ENCODE data around the gene PRXL2C.
"Not testable (repeated sequence)": the region's sequence is repeated elsewhere in the genome, so short reads cannot be mapped to it uniquely, and the experiment has no call there.

Gene PRXL2C

DNA sequence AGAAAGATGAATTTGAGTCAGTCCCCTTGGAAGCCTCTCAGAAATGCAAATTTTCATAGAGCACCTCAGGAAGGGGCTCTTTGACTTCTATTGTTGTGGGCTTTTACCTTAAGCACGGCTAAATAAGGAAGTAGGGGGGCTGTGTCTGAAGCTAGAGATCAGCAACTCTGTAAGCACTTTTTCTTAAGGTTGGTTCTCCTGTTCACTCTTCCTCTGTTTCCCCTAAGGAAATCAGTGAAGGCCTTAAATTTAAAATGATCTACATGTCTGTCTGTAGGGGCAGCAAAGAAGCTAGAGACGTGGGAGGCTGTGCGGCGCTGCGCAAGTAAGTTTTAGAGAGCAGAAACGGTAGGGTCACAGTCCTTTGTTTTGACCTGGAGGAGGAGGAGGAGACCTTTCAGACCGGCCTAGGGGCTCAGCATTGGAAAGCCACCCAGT, 34.3 kb downstream of the PRXL2C start:
- no peak for TF ChIP-seq TAF1 (IDR thresholded peaks at IDR 0.05; ENCODE audit: low read depth, low read length)
- TF ChIP-seq PAX5 (IDR thresholded peaks at IDR 0.05; ENCODE audit: insufficient read depth, low read length, severe bottlenecking), result no peak
- TF ChIP-seq SPI1 (IDR thresholded peaks at IDR 0.05; ENCODE audit: low read depth, low read length), result no peak
- TF ChIP-seq POLR2AphosphoS5 (IDR thresholded peaks at IDR 0.05; ENCODE audit: low read depth, low read length), result no peak
- no peak for TF ChIP-seq POLR2A (IDR thresholded peaks at IDR 0.05; ENCODE audit: low read depth, low read length)
- TF ChIP-seq POU2F2 (IDR thresholded peaks at IDR 0.05; ENCODE audit: low read depth, low read length), result no peak
- FAIRE-seq (no peak), DNase-seq (ENCODE audit: insufficient read length, low spot score) (no peak)

- no peak for FAIRE-seq
- no peak for DNase-seq (ENCODE audit: insufficient read length, low spot score)
- TF ChIP-seq SPI1 (IDR thresholded peaks at IDR 0.05; ENCODE audit: low read depth, low read length) (no peak), POLR2AphosphoS5 (IDR thresholded peaks at IDR 0.05; ENCODE audit: low read depth, low read length) (no peak)
Measured at GRCh38 chr9:96620181-96620514, 35.0 kb downstream of the PRXL2C start.

GRCh38 chr9:96619491-96620180, 35.5 kb downstream of the PRXL2C start, which contains the start of gene CDC14B:
CDC14B (minus strand) TSS chr9:96619843; CDS start chr9:96619378, 465 bp downstream.
- peak; percentile 53 for DNase-seq (ENCODE audit: insufficient read length, low spot score)
- TF ChIP-seq SPI1 (IDR thresholded peaks at IDR 0.05; ENCODE audit: low read depth, low read length) (no peak), TAF1 (IDR thresholded peaks at IDR 0.05; ENCODE audit: low read depth, low read length) (no peak), POLR2AphosphoS5 (IDR thresholded peaks at IDR 0.05; ENCODE audit: low read depth, low read length) (no peak), POU2F2 (IDR thresholded peaks at IDR 0.05; ENCODE audit: low read depth, low read length) (no peak), PAX5 (IDR thresholded peaks at IDR 0.05; ENCODE audit: insufficient read depth, low read length, severe bottlenecking) (no peak), POLR2A (IDR thresholded peaks at IDR 0.05; ENCODE audit: low read depth, low read length) (no peak)
- FAIRE-seq, result no peak

DNA sequence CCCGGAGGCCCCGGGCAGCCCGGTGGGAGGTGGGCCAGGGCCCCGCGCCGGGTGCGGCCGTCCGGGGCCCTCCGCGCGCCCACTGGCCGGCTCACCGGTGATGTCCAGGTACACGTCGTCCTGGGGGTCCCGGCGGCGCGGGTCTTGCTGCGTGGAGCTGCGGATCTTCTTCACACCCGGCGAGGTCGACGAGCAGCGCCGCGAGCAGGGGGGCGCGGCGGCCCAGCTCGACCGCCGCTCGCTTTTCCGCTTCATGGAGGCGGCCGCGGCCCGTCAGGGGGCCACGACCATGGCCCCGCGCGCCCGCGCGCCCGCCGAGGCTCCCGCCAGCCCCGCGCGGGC, 36.0 kb downstream of the PRXL2C start:
- no peak for TF ChIP-seq SPI1 (IDR thresholded peaks at IDR 0.05; ENCODE audit: low read depth, low read length)
- no peak for TF ChIP-seq POU2F2 (IDR thresholded peaks at IDR 0.05; ENCODE audit: low read depth, low read length)
- TF ChIP-seq POLR2A (IDR thresholded peaks at IDR 0.05; ENCODE audit: low read depth, low read length), result no peak
- TF ChIP-seq TAF1 (IDR thresholded peaks at IDR 0.05; ENCODE audit: low read depth, low read length), result no peak
- DNase-seq (ENCODE audit: insufficient read length, low spot score), result no peak
- no peak for FAIRE-seq

DNA sequence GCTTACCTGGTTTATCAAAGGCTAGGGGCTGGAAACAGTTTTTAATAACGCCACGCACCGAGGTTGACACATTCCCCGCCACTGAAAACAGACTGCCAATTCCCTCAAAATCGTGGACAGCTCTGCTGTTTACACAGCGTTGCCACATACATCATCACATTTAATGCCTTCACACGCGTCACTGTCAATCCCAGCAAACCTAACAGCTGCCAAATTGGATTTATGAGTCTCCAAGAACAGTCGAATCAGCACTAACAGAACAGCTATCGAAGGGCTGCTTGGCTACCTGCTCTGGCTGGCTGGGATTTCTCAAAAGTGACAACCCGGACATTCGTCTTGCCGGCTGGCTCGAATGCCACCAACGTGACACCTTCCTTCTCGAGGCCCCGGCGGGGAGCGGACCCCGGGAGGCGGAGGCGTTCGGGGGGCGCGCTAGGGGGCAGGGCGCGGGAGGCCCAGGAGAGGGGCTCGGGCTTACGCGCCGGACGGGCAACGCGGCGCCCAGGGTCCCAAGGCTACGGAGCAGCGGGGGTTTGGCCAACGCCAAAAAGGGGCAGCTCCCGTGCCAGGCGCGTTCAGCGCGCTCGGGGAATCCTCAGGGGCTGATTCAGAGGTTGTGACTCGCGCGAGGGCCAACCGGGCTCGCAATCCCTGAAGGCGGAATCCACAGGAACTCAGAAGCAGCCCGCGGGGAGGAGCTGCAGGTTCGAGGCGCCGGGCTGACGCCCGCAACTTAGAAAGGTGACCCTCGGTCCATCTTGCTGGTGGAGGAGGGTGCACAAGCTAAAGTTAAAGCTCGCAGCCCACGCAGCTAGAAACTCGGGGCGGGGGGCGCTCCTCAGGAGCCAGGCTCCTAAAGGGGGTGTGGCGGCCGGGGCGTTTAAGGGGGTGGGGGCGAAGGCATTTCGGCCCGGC, 36.7 kb downstream of the PRXL2C start:
- no peak for FAIRE-seq
- DNase-seq (ENCODE audit: insufficient read length, low spot score), result no peak

GRCh38 chr9:96617439-96618185, 37.5 kb downstream of the PRXL2C start:
- FAIRE-seq (no peak), DNase-seq (ENCODE audit: insufficient read length, low spot score) (no peak)
- TF ChIP-seq POLR2AphosphoS5 (IDR thresholded peaks at IDR 0.05; ENCODE audit: low read depth, low read length), result no peak
- TF ChIP-seq POU2F2 (IDR thresholded peaks at IDR 0.05; ENCODE audit: low read depth, low read length), result no peak
- no peak for TF ChIP-seq SPI1 (IDR thresholded peaks at IDR 0.05; ENCODE audit: low read depth, low read length)
- TF ChIP-seq TAF1 (IDR thresholded peaks at IDR 0.05; ENCODE audit: low read depth, low read length), result no peak
- no peak for TF ChIP-seq PAX5 (IDR thresholded peaks at IDR 0.05; ENCODE audit: insufficient read depth, low read length, severe bottlenecking)
- no peak for TF ChIP-seq POLR2A (IDR thresholded peaks at IDR 0.05; ENCODE audit: low read depth, low read length)

More for the DNA sequence above, 36.7 kb downstream of the PRXL2C start:
- TF ChIP-seq TAF1 (IDR thresholded peaks at IDR 0.05; ENCODE audit: low read depth, low read length) (no peak), SPI1 (IDR thresholded peaks at IDR 0.05; ENCODE audit: low read depth, low read length) (no peak), POLR2A (IDR thresholded peaks at IDR 0.05; ENCODE audit: low read depth, low read length) (no peak), PAX5 (IDR thresholded peaks at IDR 0.05; ENCODE audit: insufficient read depth, low read length, severe bottlenecking) (no peak), POU2F2 (IDR thresholded peaks at IDR 0.05; ENCODE audit: low read depth, low read length) (no peak), POLR2AphosphoS5 (IDR thresholded peaks at IDR 0.05; ENCODE audit: low read depth, low read length) (no peak)

- no peak for DNase-seq (ENCODE audit: insufficient read length, low spot score)
- no peak for TF ChIP-seq SPI1 (IDR thresholded peaks at IDR 0.05; ENCODE audit: low read depth, low read length)
- TF ChIP-seq POLR2AphosphoS5 (IDR thresholded peaks at IDR 0.05; ENCODE audit: low read depth, low read length), result no peak
- TF ChIP-seq POU2F2 (IDR thresholded peaks at IDR 0.05; ENCODE audit: low read depth, low read length), result no peak
- TF ChIP-seq TAF1 (IDR thresholded peaks at IDR 0.05; ENCODE audit: low read depth, low read length), result no peak
- TF ChIP-seq POLR2A (IDR thresholded peaks at IDR 0.05; ENCODE audit: low read depth, low read length), result no peak
- no peak for TF ChIP-seq PAX5 (IDR thresholded peaks at IDR 0.05; ENCODE audit: insufficient read depth, low read length, severe bottlenecking)
- no peak for FAIRE-seq
Measured at GRCh38 chr9:96616817-96617438, 38.2 kb downstream of the PRXL2C start.

DNA sequence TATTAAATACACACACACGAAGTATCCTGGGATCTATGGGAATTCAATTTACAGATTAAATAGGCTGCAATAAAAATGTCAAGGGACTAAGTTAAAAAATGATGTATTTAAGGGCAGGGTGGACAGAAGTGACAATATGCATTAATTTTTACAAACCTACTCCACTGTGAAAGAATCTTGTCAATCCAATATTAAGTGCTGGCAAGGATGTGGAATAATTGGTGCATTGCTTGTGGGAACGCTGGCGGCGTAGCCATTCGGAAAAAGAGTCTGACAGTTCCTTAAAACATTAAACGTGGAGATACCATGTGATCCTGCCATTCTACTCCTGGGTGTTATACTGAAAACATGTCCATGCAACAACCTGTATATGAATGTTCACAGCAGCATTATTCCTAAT, 39.7 kb downstream of the PRXL2C start:
- FAIRE-seq (no peak), DNase-seq (ENCODE audit: insufficient read length, low spot score) (no peak)
- TF ChIP-seq POLR2AphosphoS5 (IDR thresholded peaks at IDR 0.05; ENCODE audit: low read depth, low read length), result no peak
- TF ChIP-seq POU2F2 (IDR thresholded peaks at IDR 0.05; ENCODE audit: low read depth, low read length), result no peak
- TF ChIP-seq PAX5 (IDR thresholded peaks at IDR 0.05; ENCODE audit: insufficient read depth, low read length, severe bottlenecking), result no peak
- TF ChIP-seq TAF1 (IDR thresholded peaks at IDR 0.05; ENCODE audit: low read depth, low read length), result no peak
- TF ChIP-seq POLR2A (IDR thresholded peaks at IDR 0.05; ENCODE audit: low read depth, low read length), result no peak
- TF ChIP-seq SPI1 (IDR thresholded peaks at IDR 0.05; ENCODE audit: low read depth, low read length), result no peak

DNA sequence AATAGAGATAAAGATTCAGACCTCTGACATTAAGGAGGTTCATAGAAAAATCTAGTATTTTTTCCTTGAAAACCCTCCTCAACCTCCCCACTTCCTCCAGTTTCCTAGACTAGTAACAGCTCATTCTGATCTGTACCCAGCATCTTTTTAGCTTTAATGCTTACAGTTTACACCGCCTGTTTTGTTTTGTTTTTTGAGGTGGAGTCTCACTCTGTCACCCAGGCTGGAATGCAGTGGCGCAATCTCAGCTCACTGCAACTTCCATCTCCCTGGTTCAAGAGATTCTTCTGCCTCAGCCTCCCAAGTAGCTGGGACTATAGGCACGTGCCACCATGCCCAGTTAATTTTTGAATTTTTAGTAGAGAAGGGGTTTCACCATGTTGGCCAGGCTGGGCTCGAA, 40.5 kb downstream of the PRXL2C start:
- not testable (repeated sequence) for FAIRE-seq

More for the DNA sequence above, 40.5 kb downstream of the PRXL2C start:
- not testable (repeated sequence) for DNase-seq (ENCODE audit: insufficient read length, low spot score)
